ENCODE results near the gene GSC2. TPM values are rescaled to one million over a fixed set of nuclear protein-coding genes. Genes with fewer than 3 reads are reported as not detected.

The GSC2 gene
- total and polyA plus RNA-seq, 2 of the 8 experiments (the other 6 are each of a cell fraction or from before 2014, with no cell fraction given): 0.17 to 0.48 TPM

DNA sequence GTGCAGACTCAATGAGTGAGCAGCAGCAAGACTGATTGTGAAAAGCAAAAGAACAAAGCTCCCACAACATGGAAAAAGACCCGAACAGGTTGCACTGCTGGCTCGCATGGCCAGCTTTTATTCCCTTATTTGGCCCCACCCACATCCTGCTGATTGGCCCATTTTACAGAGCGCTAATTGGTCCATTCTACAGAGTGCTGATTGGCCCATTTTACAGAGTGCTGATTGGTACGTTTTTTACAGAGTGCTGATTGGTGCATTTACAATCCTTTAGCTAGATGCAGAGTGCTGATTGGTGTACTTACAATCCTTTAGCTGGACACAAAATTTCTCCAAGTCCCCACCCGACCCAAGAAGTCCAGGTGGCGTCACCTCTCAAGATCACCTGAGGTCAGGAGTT lies 43.8 kb upstream of the GSC2 start:
- Histone ChIP-seq H4K8ac (ENCODE audit: extremely low read depth, insufficient read depth, low read length) (no peak overlapping the region), H3K9ac (replicated peaks in 1 of 4; ENCODE audit: extremely low read depth in 1 of 4, low read depth in 3 of 4, low read length in 3 of 4) (no peak overlapping the region), H3K4me2 (ENCODE audit: insufficient read depth in 1 of 2, low read depth in 2 of 2, low read length in 2 of 2) (no peak overlapping the region), H3K79me2 (ENCODE audit: control insufficient read depth in 1 of 2, insufficient read depth in 2 of 2, low read length in 2 of 2) (no peaks in the 10 kb centered on the region), H2BK5ac (ENCODE audit: low read depth, low read length) (no peak overlapping the region), H2BK12ac (ENCODE audit: low read depth, low read length) (no peak overlapping the region), H3K79me1 (ENCODE audit: low read depth, low read length) (no peaks in the 10 kb centered on the region), H3K4me3 (ENCODE audit: extremely low read depth in 1 of 4, insufficient read depth in 2 of 4, low read depth in 3 of 4, low read length in 4 of 4) (no peak overlapping the region), H3K4ac (replicated peaks; ENCODE audit: insufficient read length, low read depth, low read length) (no peak overlapping the region), H3K23me2 (ENCODE audit: low read depth, low read length) (no peaks in the 10 kb centered on the region), H2BK20ac (ENCODE audit: low read length) (no peak overlapping the region), H4K20me1 (replicated peaks in 1 of 2; ENCODE audit: control insufficient read depth in 1 of 2, insufficient read depth in 2 of 2, low read length in 2 of 2) (no peaks in the 10 kb centered on the region), H2AFZ (ENCODE audit: low read length) (no peak overlapping the region), H3K56ac (replicated peaks; ENCODE audit: insufficient read length, low read depth, low read length) (no peak overlapping the region), H4K91ac (replicated peaks; ENCODE audit: insufficient read length, low read length) (no peak overlapping the region), H2BK15ac (ENCODE audit: low read length) (no peak overlapping the region), H3K27ac (ENCODE audit: low read depth, low read length) (no peak overlapping the region), H2BK120ac (replicated peaks; ENCODE audit: low read depth, low read length) (no peak overlapping the region), H3K18ac (ENCODE audit: extremely low read depth, low read length) (no peak overlapping the region), H4K5ac (ENCODE audit: insufficient read length, low read depth, low read length) (no peak overlapping the region), H3K9me3 (ENCODE audit: insufficient read depth in 2 of 2, low read depth in 1 of 2, low read length in 1 of 2) (no peaks in the 10 kb centered on the region), H3K27me3 (replicated peaks in 1 of 4; ENCODE audit: control insufficient read depth in 3 of 4, extremely low read depth in 1 of 4, insufficient read depth in 3 of 4, low read length in 3 of 4) (no peaks in the 10 kb centered on the region), H3K36me3 (ENCODE audit: control insufficient read depth in 2 of 4, insufficient read depth in 4 of 4, low read length in 3 of 4) (peaks cover 0 to 20% (median 1%) of the 10 kb centered on the region in 4 experiments; a peak in 4 of 8 replicates), H3K4me1 (replicated peaks in 1 of 4; ENCODE audit: control insufficient read depth in 3 of 4, insufficient read depth in 4 of 4, low read length in 3 of 4) (peaks cover 0 to 2% (median 0%) of the 10 kb centered on the region in 4 experiments; a peak in 1 of 7 replicates), H3K23ac (ENCODE audit: insufficient read length) (no peak overlapping the region), H2AK5ac (ENCODE audit: low read depth, low read length) (no peak overlapping the region), H3K14ac (ENCODE audit: insufficient read length) (no peak overlapping the region)
- CTCF ChIA-PET (ENCODE audit: partially characterized antibody): interaction anchor here (0.8 to 1.3 kb wide), 2 partner anchors 15 to 64 kb away, joined by 3 to 4 read pairs; partner anchors contain the start of gene SLC25A1
- POLR2A ChIA-PET (ENCODE audit: partially characterized antibody): interaction anchor here (0.9 to 2.8 kb wide), 2 partner anchors 10 to 15 kb away, joined by 3 to 11 read pairs; partner anchors contain the start of gene SLC25A1
- DNase-seq (ENCODE audit: low read depth in 1 of 2, low spot score in 2 of 2) (no peak), FAIRE-seq (no peak)
- TF ChIP-seq HDAC2 (IDR thresholded peaks at IDR 0.05; ENCODE audit: borderline replicate concordance in 1 of 2, low read depth in 2 of 2, low read length in 2 of 2) (no peak), CBX5 (IDR thresholded peaks at IDR 0.05; ENCODE audit: low read depth, low read length) (no peak)
- WGBS, 2 experiments (ENCODE audit: extremely low coverage in 1 of 2, insufficient coverage in 1 of 2, insufficient read length in 1 of 2, insufficient replicate concordance in 2 of 2, low coverage in 1 of 2, low lambda C conversion rate in 2 of 2, missing lambda C conversion rate in 1 of 2): 91% methylated on average over 6 of the region's 6 CpGs; no CpG with 5 or more reads in 1 of the 2 experiments

Data from H1 (cell line).